HG03575 (cell line): Measurements from ENCODE around the gene KLHDC8B.
"Not testable (repeated sequence)": the region's sequence is repeated elsewhere in the genome, so short reads cannot be mapped to it uniquely, and the experiment has no call there.

Source experiments
- ATAC-seq: cut with Tn5 transposase; IDR thresholded peaks from one replicate; pipeline ENCODE4 v1.9.1; 2021; ENCODE audit not compliant: unreplicated experiment, insufficient number of reproducible peaks, low FRiP score; ENCODE audit errors: extremely low read depth

The KLHDC8B gene

GRCh38 chr3:49175530-49175929, 4.1 kb downstream of the KLHDC8B start:
- ATAC-seq: no peak

DNA sequence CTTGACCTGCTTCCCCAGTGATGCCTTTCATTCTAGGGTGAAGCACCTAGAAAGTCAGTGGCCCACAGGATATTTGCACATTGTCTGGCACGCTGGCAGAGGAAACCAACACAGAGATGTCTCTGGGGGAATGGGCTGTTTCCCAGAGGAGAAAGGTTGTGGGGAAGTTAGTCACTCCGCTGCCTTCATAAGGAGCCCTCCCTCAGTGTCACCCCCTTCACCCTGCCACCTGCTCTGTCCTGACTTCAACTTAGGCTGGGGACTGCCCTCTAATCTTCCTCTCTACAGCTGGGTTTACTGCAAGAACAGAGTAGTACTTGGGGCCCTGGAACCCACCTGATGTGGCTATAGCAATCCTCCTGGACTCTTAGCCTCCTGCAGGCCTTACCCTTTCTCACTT, 5.7 kb downstream of the KLHDC8B start:
- ATAC-seq: no peak

DNA sequence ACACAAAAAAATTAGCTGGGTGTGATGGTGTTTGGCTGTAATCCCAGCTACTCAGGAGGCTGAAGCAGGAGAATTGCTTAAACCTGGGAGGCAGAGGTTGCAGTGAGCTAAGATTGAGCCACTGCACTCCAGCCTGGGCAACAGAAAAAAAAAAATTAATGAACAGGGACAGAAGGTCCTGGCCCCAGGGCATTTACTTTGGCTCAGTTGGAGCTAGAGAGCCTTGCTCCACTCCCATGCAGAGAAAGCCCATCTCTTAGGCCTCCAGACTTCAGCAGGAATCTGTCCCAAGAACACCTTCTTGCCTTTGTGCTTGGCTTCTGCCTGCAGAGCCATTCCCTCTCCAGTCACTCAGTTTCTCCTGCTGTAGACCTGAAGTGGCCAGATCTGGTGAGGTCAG, 8.7 kb downstream of the KLHDC8B start:
- no peak for ATAC-seq

- ATAC-seq: no peak
Measured at GRCh38 chr3:49181351-49181750, 10.0 kb downstream of the KLHDC8B start.

GRCh38 chr3:49182682-49183081, 11.3 kb downstream of the KLHDC8B start:
- ATAC-seq: no peak

DNA sequence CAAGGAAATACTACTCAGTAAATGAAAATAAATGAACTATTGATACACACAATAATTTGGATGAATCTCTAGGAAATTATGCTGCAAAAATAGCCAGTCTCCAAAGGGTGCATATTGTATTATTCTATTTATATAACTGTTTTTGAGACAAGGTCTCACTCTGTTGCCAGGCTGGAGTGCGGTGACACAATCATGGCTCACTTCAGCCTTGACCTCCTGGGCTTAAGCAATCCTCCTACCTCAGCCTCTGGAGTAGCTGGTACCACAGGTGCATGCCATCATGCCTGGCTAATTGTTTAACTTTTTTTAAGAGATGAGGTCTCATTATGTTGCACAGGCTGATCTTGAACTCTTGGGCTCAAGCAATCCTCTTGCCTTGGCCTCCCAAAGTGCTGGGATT, 12.5 kb downstream of the KLHDC8B start:
- no peak for ATAC-seq

- no peak for ATAC-seq
Measured at GRCh38 chr3:49191741-49192140, 20.3 kb downstream of the KLHDC8B start.

- ATAC-seq: no peak
Measured at GRCh38 chr3:49198161-49198560, 26.8 kb downstream of the KLHDC8B start.

DNA sequence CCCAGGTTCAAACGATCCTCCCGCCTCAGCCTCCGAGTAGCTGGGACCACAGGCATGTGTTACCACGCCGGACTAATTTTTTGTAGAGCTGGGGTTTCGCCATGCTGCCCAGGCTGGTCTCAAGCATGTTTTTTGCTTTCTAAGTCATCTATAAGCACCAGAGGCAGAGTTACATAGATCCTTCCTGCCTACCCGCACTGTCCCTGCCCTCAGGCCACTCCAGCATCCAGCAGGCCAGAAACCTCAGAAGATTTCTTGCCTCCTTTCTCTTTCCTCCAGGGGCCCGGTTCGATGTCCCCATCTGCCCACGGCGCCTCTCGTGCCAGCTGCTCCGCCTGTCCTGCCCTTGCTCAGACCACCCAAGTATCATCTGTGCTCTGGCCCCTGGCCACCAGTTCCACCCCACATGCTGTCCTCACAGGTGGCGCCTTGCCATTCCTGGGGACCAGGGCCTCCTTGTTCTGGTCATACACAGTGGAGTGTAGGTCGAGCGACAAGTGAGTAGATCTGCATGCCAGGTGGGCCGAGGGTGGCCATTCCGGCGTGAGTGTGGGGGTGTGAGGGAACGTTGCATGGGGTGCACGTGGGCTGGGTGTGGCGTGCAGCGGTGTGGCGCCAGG, 27.3 kb downstream of the KLHDC8B start:
- no peak for ATAC-seq

GRCh38 chr3:49199239-49199899, 28.0 kb downstream of the KLHDC8B start:
- no peak for ATAC-seq

- no peak for ATAC-seq
Measured at GRCh38 chr3:49199900-49200281, 28.5 kb downstream of the KLHDC8B start.

DNA sequence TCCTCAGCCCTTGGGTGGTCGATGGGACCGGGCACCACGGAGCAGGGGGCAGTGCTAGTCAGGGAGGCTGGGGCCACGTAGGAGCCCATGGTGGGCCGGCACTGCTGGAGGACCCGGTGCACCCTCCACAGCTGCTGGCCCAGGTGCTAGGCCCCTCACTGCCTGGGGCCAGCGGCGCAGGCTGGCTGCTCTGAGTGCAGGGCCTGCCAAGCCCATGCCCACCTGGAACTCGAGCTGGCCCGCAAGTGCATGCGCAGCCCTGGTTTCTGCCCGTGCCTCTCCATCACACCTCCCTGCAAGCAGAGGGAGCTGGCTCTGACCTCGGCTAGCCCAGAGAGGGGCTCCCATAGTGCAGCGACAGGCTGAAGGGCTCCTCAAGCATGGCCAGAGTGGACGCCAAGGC, 42.1 kb downstream of the KLHDC8B start:
- ATAC-seq: no peak

DNA sequence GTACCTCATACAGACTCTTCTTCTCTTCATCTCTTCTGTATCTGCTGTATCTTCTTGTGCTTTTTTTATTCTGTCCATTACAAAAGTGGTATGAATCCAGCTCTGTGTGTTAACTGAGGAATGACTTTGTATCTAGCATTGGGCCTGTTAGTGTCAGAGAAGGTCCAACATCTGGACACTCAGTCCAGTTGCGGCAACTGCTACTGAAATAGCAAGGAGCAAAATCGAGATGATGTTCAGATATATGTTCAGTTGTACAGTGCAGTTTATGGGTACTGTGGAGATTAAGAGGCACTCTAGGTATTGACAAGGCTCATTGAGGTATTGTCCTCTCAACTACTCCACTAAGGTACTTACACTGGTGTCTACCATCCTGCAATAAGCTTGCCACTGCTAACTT, 42.6 kb downstream of the KLHDC8B start:
- ATAC-seq: no peak

GRCh38 chr3:49216687-49217086, 45.3 kb downstream of the KLHDC8B start:
- not testable (repeated sequence) for ATAC-seq

DNA sequence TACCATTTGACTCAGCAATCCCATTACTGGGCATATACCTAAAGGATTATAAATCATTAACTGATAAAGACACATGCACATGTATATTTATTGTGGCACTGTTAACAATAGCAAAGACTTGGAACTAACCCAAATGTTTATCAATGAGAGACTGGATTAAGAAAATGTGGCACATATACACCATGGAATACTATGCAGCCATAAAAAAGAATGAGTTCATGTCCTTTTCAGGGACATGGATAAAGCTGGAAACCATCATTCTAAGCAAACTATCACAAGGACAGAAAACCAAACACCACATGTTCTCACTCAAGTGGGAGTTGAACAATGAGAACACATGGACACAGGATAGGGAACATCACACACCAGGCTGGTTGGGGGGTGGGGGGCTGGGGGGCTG, 45.7 kb downstream of the KLHDC8B start:
- ATAC-seq: not testable (repeated sequence)

GRCh38 chr3:49217688-49218470, 46.5 kb downstream of the KLHDC8B start:
- no peak for ATAC-seq

DNA sequence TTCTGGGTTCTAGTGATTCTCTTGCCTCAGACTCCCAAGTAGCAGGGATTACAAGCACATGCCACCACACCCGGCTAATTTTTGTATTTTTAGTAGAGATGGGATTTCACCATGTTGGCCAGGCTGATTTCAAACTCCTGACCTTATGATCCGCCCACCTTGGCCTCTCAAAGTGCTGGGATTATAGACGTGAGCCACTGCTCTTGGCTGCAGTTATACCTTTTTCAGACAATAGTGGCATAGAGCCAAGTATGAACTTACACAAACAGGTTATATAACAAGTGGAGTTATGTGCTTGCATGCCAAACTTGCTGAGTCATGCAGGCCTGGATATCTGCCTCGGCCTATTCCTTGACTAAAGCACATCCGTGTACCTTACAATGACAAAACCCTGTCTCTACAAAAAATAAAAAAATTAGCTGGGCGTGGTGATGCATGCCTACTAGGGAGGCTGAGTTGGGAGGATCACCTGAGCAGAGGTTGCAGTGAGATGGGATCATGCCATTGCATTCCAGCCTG, 47.1 kb downstream of the KLHDC8B start:
- ATAC-seq: not testable (repeated sequence)

- ATAC-seq: no peak
Measured at GRCh38 chr3:49219132-49219531, 47.7 kb downstream of the KLHDC8B start.

GRCh38 chr3:49220985-49221563, 49.7 kb downstream of the KLHDC8B start:
- not testable (repeated sequence) for ATAC-seq

- ATAC-seq: no peak
Measured at GRCh38 chr3:49222002-49222401, 50.6 kb downstream of the KLHDC8B start.
